Measurements from ENCODE around the gene REEP3. TPM values are rescaled to one million over a fixed set of nuclear protein-coding genes. Genes with fewer than 3 reads are reported as not detected.
A peak's percentile ranks its signal among the peaks of the same experiment; 100 is the strongest.

Gene REEP3
- total RNA-seq, 1 donor: 127 TPM

DNA sequence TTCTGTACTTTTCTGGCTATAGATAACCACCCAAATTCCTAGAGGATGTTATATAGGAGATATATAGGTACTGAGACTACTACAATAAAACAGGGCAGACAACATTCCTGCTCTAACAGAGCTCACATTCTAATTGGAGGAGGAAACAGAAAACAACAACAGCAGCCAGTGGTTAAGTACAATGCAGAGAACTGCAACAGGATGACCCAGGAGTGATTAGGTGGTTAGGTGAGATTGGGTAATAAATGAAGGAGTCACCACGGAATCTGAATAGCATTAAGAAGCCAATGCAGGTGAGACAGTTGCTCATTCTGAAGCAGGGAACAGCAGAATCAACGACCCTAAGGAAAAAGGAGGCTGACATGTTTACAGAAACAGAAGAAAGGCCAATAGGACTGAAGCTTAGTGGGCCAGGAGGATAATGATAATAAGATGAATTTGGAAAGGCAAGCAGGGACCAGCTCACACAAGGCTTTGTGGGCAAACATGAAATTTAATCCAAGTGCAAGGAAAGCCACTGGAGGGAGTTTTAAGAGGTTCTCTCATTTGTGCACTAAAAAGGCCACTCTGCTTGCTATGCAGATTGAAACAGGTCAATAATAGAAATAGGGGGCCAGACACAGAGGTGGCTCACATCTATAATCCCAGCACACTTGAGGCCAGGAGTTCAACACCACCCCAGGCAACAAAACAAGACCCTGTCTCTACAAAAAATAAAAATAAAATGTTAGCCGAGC, 16.9 kb upstream of the REEP3 start:
- H3K4me3 ChIP-seq (ENCODE audit: low read depth, low read length): no peak overlapping the region
- no peak for DNase-seq (ENCODE audit: low read depth)
- no peak for TF ChIP-seq CTCF (IDR thresholded peaks at IDR 0.05; ENCODE audit: insufficient read depth, low read depth, low read length)

GRCh38 chr10:63505562-63505961, 15.6 kb upstream of the REEP3 start:
- no peak overlapping the region for H3K4me3 ChIP-seq (ENCODE audit: low read depth, low read length)
- no peak for TF ChIP-seq CTCF (IDR thresholded peaks at IDR 0.05; ENCODE audit: insufficient read depth, low read depth, low read length)
- no peak for DNase-seq (ENCODE audit: low read depth)

- TF ChIP-seq CTCF (IDR thresholded peaks at IDR 0.05; ENCODE audit: insufficient read depth, low read depth, low read length): no peak
- DNase-seq (ENCODE audit: low read depth): no peak
- H3K4me3 ChIP-seq (ENCODE audit: low read depth, low read length): no peak overlapping the region
These were observed 14.6 kb upstream of the REEP3 start for GRCh38 chr10:63506554-63506953.

- TF ChIP-seq CTCF (IDR thresholded peaks at IDR 0.05; ENCODE audit: insufficient read depth, low read depth, low read length): no peak
- peak overlapping the region; percentile 39 for H3K4me3 ChIP-seq (ENCODE audit: low read depth, low read length)
- peak; percentile 78 for DNase-seq (ENCODE audit: low read depth)
These were observed 6.0 kb upstream of the REEP3 start for GRCh38 chr10:63515002-63515763.

- TF ChIP-seq CTCF (IDR thresholded peaks at IDR 0.05; ENCODE audit: insufficient read depth, low read depth, low read length): no peak
These were observed 5.0 kb upstream of the REEP3 start for GRCh38 chr10:63516207-63516606.

DNA sequence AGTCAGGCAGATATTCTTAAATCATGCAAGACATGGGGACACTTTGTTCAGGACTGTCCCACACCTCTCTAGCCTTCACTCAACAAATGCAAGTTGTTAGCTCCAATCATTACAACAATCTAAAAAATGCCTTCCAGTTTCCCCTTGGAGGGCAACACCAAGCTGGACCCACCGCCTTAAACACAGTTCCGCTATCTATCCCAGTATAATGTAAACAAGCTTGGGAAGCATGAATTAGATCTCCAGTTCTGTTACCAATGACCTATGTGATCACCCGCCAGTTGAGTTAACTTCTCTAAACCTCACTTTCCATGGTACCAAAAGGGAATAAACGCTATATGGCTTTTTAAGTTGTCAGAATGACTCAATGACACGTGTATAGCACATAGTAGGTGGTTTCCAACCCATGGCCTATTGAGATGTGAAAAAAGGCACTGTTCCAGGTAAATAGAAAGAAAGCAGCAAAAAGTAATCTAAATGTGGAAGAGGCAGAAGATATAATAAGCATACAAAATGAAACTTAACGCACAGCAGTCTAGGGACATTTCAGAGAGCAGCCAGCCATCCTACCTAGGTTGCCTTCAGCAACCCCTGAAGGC, 2.4 kb upstream of the REEP3 start:
- H3K4me3 ChIP-seq (ENCODE audit: low read depth, low read length): no peak overlapping the region
- no peak for TF ChIP-seq CTCF (IDR thresholded peaks at IDR 0.05; ENCODE audit: insufficient read depth, low read depth, low read length)
- no peak for DNase-seq (ENCODE audit: low read depth)

More at GRCh38 chr10:63516207-63516606, 5.0 kb upstream of the REEP3 start:
- no peak overlapping the region for H3K4me3 ChIP-seq (ENCODE audit: low read depth, low read length)
- DNase-seq (ENCODE audit: low read depth): no peak

Measured in fibroblast of villous mesenchyme (primary cell).